Neuronal stem cell (in vitro differentiated cells): Measurements from ENCODE around the gene NAV2.

ENCODE experiments used
- DNase-seq: peaks from one replicate; pipeline ENCODE4 v3.0.0-alpha.2; 2013; ENCODE audit warnings: low spot score
- H2AFZ ChIP-seq: one replicate; pipeline ENCODE4 v1.6.1; 2013; ENCODE audit warnings: mild to moderate bottlenecking, low read length, inconsistent platforms
- H2AK5ac ChIP-seq: 2 replicates; pipeline ENCODE4 v1.6.1; 2013; ENCODE audit warnings: low read depth, mild to moderate bottlenecking, inconsistent platforms, low read length, moderate library complexity, mixed read lengths
- H2BK120ac ChIP-seq: 2 replicates; pipeline ENCODE4 v1.6.1; 2013; ENCODE audit warnings: low read depth, mild to moderate bottlenecking, inconsistent platforms, low read length, moderate library complexity, mixed read lengths
- H2BK12ac ChIP-seq: one replicate; pipeline ENCODE4 v1.6.1; 2013; ENCODE audit warnings: low read length, inconsistent platforms
- H2BK15ac ChIP-seq: 2 replicates; pipeline ENCODE4 v1.6.1; 2013; ENCODE audit warnings: mild to moderate bottlenecking, low read length, inconsistent platforms, mixed read lengths
- H2BK5ac ChIP-seq: one replicate; pipeline ENCODE4 v1.6.1; 2013; ENCODE audit warnings: inconsistent platforms, mild to moderate bottlenecking, low read length, moderate library complexity
- H3K14ac ChIP-seq: one replicate; pipeline ENCODE4 v1.6.1; 2013; ENCODE audit warnings: low read length, inconsistent platforms
- H3K18ac ChIP-seq: 2 replicates; pipeline ENCODE4 v1.6.1; 2013; ENCODE audit warnings: low read length, inconsistent platforms
- H3K23ac ChIP-seq: 2 replicates; pipeline ENCODE4 v1.6.1; 2013; ENCODE audit warnings: low read depth, mild to moderate bottlenecking, mixed read lengths, low read length, inconsistent platforms; ENCODE audit not compliant: poor library complexity
- H3K27ac ChIP-seq: replicated peaks from 3 replicates; pipeline ENCODE4 v1.5.1; 2013; ENCODE audit warnings: low read length, inconsistent platforms
- H3K27me3 ChIP-seq, 3 experiments: 2 replicates each; pipeline ENCODE4 v1.6.1; 2013; ENCODE audit warnings: low read length in 3 of 3, mild to moderate bottlenecking in 2 of 3, inconsistent platforms in 1 of 3, low read depth in 1 of 3, mixed read lengths in 1 of 3, moderate library complexity in 1 of 3; ENCODE audit not compliant: control insufficient read depth in 3 of 3, insufficient read depth in 3 of 3
- H3K36me3 ChIP-seq, 2 donors: replicated peaks in 1 of 2; 2 replicates each; pipeline ENCODE4 v1.6.1; 2013; ENCODE audit warnings: low read length in 2 of 2; ENCODE audit not compliant: control insufficient read depth in 2 of 2, insufficient read depth in 2 of 2
- H3K4ac ChIP-seq: 2 replicates; pipeline ENCODE4 v1.6.1; 2013; ENCODE audit warnings: inconsistent platforms, mild to moderate bottlenecking, low read length, moderate library complexity
- H3K4me1 ChIP-seq, 2 donors: 1 replicate in 1 of 2; 2 replicates in 1 of 2; pipeline ENCODE4 v1.6.1; 2013; ENCODE audit warnings: low read length in 2 of 2, low read depth in 1 of 2; ENCODE audit not compliant: control insufficient read depth in 2 of 2, insufficient read depth in 1 of 2
- H3K4me2 ChIP-seq: one replicate; pipeline ENCODE4 v1.6.1; 2013; ENCODE audit warnings: mild to moderate bottlenecking, low read length, inconsistent platforms; ENCODE audit not compliant: insufficient read depth, poor library complexity, severe bottlenecking
- H3K4me3 ChIP-seq, 2 donors: 2 replicates each; pipeline ENCODE4 v1.5.1; 2013; ENCODE audit warnings: low read length in 2 of 2, mild to moderate bottlenecking in 2 of 2, inconsistent platforms in 1 of 2, moderate library complexity in 1 of 2
- H3K79me1 ChIP-seq: one replicate; pipeline ENCODE4 v1.6.1; 2013; ENCODE audit warnings: low read depth, mild to moderate bottlenecking, inconsistent platforms, low read length, moderate library complexity
- H3K9ac ChIP-seq: one replicate; pipeline ENCODE4 v1.6.1; 2013; ENCODE audit warnings: mild to moderate bottlenecking, low read depth, low read length, inconsistent platforms; ENCODE audit not compliant: poor library complexity
- H3K9me3 ChIP-seq, 2 donors: replicated peaks in 1 of 2; 2 replicates each; pipeline versions ENCODE3 to v1.6.1; 2013; ENCODE audit warnings: low read length in 2 of 2, mild to moderate bottlenecking in 2 of 2, inconsistent platforms in 1 of 2, low read depth in 1 of 2, mixed read lengths in 1 of 2, moderate library complexity in 1 of 2; ENCODE audit not compliant: control insufficient read depth in 2 of 2, insufficient read depth in 1 of 2
- H4K8ac ChIP-seq: one replicate; pipeline ENCODE4 v1.6.1; 2013; ENCODE audit warnings: low read depth, mild to moderate bottlenecking, inconsistent platforms, low read length, moderate library complexity
- H4K91ac ChIP-seq: one replicate; pipeline ENCODE4 v1.6.1; 2013; ENCODE audit warnings: low read length, low read depth, mild to moderate bottlenecking, inconsistent platforms; ENCODE audit not compliant: poor library complexity
- WGBS, 2 donors: extraction: QIAGEN DNeasy Blood & Tissue Kit; methylation state at CpG; one replicate each; pipeline ENCODE4 v1.1.7; 2013; ENCODE audit warnings: missing lambda C conversion rate in 2 of 2, mixed read lengths in 1 of 2; ENCODE audit not compliant: insufficient read length in 2 of 2, insufficient replicate concordance in 1 of 2; ENCODE audit errors: extremely low coverage in 2 of 2; 5-methylcytosine and 5-hydroxymethylcytosine counted together

The NAV2 gene

DNA sequence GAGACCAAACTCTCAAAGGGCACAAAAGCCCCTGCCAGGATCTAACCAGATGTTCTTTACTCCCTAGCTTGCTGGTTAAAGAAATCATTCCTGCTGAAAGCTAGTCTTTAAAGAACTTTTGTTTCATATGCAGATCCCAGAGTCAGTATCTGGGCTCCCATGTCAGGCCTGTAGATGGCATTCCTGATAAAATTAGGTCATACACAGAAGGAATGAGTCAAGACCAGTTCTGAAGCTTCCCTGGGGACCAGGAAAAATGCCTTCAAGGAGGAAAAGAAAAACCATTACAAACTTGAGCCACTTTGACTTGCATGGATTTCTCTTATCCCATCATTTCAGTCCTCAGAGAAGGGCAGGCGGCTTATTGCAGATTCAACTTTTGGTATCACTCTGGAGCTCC lies 441.7 kb downstream of the NAV2 start:
- H4K91ac ChIP-seq: no peak overlapping the region
- H2BK15ac ChIP-seq: no peak overlapping the region
- H3K9me3 ChIP-seq: no peaks in the 10 kb centered on the region
- no CpG with 5 or more reads among the region's 1 CpG for WGBS, 2 donors
- no peak overlapping the region for H3K9ac ChIP-seq
- no peak overlapping the region for H3K23ac ChIP-seq
- no peak overlapping the region for H2AFZ ChIP-seq
- H2BK120ac ChIP-seq: no peak overlapping the region
- H3K18ac ChIP-seq: no peak overlapping the region
- no peak overlapping the region for H2BK5ac ChIP-seq
- H3K79me1 ChIP-seq: no peaks in the 10 kb centered on the region
- H3K4me1 ChIP-seq: peaks cover 0 to 14% of the 10 kb centered on the region in 2 donors
- no peak overlapping the region for H2BK12ac ChIP-seq
- H3K4ac ChIP-seq: no peak overlapping the region
- no peak overlapping the region for H2AK5ac ChIP-seq
- peaks cover 0 to 87% (median 5%) of the 10 kb centered on the region in 3 experiments for H3K27me3 ChIP-seq
- no peak overlapping the region for H3K4me3 ChIP-seq
- H3K36me3 ChIP-seq: no peaks in the 10 kb centered on the region
- no peak overlapping the region for H3K14ac ChIP-seq
- no peak for DNase-seq
- no peak overlapping the region for H4K8ac ChIP-seq
- H3K4me2 ChIP-seq: no peak overlapping the region
- H3K27ac ChIP-seq: no peak overlapping the region

DNA sequence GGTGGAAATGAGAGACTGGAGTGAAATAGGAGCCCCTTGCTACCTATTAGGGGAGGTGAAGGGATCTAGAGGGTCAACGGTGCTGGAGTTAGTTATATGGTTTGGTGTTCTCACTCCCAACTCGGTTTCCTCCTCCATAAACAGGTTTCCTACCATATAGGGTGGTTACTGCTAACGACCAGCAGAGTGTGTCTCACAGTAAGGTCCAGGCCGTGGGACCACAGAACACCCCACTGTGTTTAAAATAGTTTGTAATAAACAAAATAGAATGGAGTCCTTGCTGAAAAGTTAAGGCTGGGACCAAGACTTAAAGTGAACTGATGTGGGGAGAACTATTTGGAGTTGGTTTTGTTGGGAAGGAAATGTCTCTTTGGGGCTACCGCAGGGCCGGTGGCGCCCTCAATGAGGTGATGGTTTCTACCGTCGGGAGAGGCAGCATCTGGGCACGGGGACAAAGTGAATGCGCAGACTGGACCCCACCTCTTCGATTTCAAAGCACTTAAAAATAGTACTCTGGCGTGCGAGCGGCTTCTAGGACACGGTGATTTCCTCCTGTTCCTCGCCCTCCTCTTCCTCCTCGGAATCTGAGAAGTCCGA lies 443.1 kb downstream of the NAV2 start:
- peak overlapping the region; percentile 64 for H2AFZ ChIP-seq
- no peak overlapping the region for H2BK5ac ChIP-seq
- H3K9ac ChIP-seq: peak overlapping the region; percentile 80
- no peak overlapping the region for H3K27ac ChIP-seq
- no CpG with 5 or more reads among the region's 19 CpGs for WGBS, 2 donors
- H3K9me3 ChIP-seq: no peaks in the 10 kb centered on the region
- H2BK120ac ChIP-seq: peak overlapping the region; percentile 88
- peaks cover 7 to 89% (median 19%) of the 10 kb centered on the region in 3 experiments for H3K27me3 ChIP-seq
- no peak overlapping the region for H4K91ac ChIP-seq
- no peak for DNase-seq
- H3K4me2 ChIP-seq: peak overlapping the region; percentile 70
- H2BK12ac ChIP-seq: peak overlapping the region; percentile 14
- H2AK5ac ChIP-seq: no peak overlapping the region
- peak overlapping the region in 1 of 2 donors; percentile 80 for H3K4me3 ChIP-seq
- peak overlapping the region; percentile 88 for H3K18ac ChIP-seq
- H3K4ac ChIP-seq: no peak overlapping the region
- peaks cover 0 to 23% of the 10 kb centered on the region in 2 donors for H3K4me1 ChIP-seq
- no peak overlapping the region for H3K14ac ChIP-seq
- peak overlapping the region; percentile 62 for H3K23ac ChIP-seq
- H3K79me1 ChIP-seq: no peaks in the 10 kb centered on the region
- no peak overlapping the region for H4K8ac ChIP-seq
- H2BK15ac ChIP-seq: peak overlapping the region; percentile 80
- no peaks in the 10 kb centered on the region for H3K36me3 ChIP-seq

DNA sequence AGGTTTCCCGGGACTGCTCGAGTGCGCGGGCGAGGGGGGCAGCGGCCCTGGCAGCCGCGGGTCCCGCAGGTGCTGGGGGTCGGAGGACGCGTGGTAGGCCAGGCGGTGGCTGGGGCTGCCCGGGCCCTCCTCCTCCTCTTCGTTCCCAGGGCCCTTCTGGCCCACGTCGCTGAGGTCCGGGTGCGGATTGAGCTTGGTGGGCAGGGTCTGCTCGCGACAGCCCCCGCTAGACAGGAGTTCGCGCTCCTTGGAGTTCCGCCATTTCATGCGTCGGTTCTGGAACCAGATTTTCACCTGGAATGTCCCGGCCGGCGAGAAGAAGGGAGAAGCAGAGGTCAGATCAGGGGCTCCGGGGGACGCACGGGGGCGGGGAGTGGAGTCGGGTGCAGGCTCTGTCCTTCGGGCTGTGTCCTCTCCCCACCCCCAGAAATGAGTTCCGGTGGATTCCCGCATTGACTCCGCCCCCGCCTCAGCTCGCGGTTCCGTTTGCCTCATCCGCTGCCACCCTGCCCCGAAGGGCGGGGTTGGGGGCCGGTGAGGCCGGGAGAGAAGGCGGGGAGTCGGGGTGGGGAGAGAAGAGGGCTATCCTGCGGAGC lies 443.7 kb downstream of the NAV2 start:
- peak overlapping the region; percentile 88 for H3K18ac ChIP-seq
- WGBS, 2 donors: no CpG with 5 or more reads among the region's 51 CpGs
- H3K27me3 ChIP-seq: peaks cover 9 to 94% (median 25%) of the 10 kb centered on the region in 3 experiments
- no peaks in the 10 kb centered on the region for H3K36me3 ChIP-seq
- H2BK12ac ChIP-seq: peak overlapping the region; percentile 14
- H3K4ac ChIP-seq: no peak overlapping the region
- H2BK120ac ChIP-seq: peak overlapping the region; percentile 88
- no peak for DNase-seq
- no peak overlapping the region for H3K27ac ChIP-seq
- H4K8ac ChIP-seq: no peak overlapping the region
- peak overlapping the region in 1 of 2 donors; percentile 80 for H3K4me3 ChIP-seq
- H2BK15ac ChIP-seq: peak overlapping the region; percentile 80
- H3K79me1 ChIP-seq: no peaks in the 10 kb centered on the region
- H3K4me1 ChIP-seq: peaks cover 0 to 28% of the 10 kb centered on the region in 2 donors
- H2BK5ac ChIP-seq: no peak overlapping the region
- H3K9ac ChIP-seq: peak overlapping the region; percentile 80
- H4K91ac ChIP-seq: no peak overlapping the region
- H3K23ac ChIP-seq: peak overlapping the region; percentile 62
- H2AFZ ChIP-seq: peak overlapping the region; percentile 64
- H2AK5ac ChIP-seq: peak overlapping the region; percentile 47
- H3K9me3 ChIP-seq: no peaks in the 10 kb centered on the region
- no peak overlapping the region for H3K14ac ChIP-seq
- H3K4me2 ChIP-seq: peak overlapping the region; percentile 70

DNA sequence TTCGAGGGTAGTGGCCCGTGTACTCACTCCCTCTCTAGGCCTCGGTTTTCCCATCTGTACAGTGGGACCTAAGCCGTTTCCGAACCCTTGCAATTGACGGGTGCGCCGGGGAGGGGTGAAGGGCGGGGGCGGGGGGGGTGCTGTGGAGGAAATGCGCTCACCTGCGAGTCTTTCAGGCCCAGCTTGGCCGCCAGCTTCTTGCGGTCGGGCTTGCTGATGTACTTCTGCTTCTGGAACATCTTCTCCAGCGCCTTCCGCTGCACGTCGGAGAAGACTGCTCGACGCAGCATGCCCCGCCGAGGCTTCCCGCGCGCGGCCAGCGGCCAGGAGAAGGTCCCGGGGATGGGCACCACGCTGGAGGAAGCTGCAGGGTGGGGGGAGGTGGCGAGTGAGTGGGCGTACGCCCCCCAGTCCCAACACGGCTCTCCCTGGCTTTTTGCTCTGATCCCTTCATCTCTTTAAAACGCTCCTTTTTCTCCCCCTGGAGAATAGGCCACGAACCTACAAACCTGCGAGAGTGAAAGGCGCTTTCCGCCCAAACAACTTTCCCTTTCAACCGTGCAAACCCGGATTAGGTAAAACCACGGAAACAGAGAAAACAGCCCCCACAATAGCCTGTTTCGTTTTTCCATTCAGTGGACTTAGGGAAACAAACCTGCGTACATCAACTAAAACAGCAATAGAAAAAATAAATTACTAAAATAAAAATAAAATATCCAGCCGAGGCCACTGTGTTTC lies 444.4 kb downstream of the NAV2 start:
- H3K4me2 ChIP-seq: peak overlapping the region; percentile 70
- no peaks in the 10 kb centered on the region for H3K36me3 ChIP-seq
- DNase-seq: peak; percentile 73
- peak overlapping the region; percentile 47 for H2AK5ac ChIP-seq
- peaks cover 0 to 32% of the 10 kb centered on the region in 2 donors for H3K4me1 ChIP-seq
- peak overlapping the region; percentile 95 for H3K18ac ChIP-seq
- peak overlapping the region in 1 of 2 donors; percentile 80 for H3K4me3 ChIP-seq
- no peaks in the 10 kb centered on the region for H3K79me1 ChIP-seq
- no peak overlapping the region for H3K23ac ChIP-seq
- no peak overlapping the region for H3K4ac ChIP-seq
- no peak overlapping the region for H2BK5ac ChIP-seq
- no peak overlapping the region for H2BK120ac ChIP-seq
- H4K91ac ChIP-seq: no peak overlapping the region
- H3K9me3 ChIP-seq: no peaks in the 10 kb centered on the region
- H3K27me3 ChIP-seq: peaks cover 15 to 97% (median 32%) of the 10 kb centered on the region in 3 experiments
- no peak overlapping the region for H4K8ac ChIP-seq
- H3K14ac ChIP-seq: no peak overlapping the region
- peak overlapping the region; percentile 64 for H2AFZ ChIP-seq
- peak overlapping the region; percentile 34 for H3K27ac ChIP-seq
- peak overlapping the region; percentile 80 for H2BK15ac ChIP-seq
- H2BK12ac ChIP-seq: no peak overlapping the region
- peak overlapping the region; percentile 9 for H3K9ac ChIP-seq
- WGBS, 2 donors: no CpG with 5 or more reads among the region's 45 CpGs
